ENCODE results near the gene HAGH.

DNA sequence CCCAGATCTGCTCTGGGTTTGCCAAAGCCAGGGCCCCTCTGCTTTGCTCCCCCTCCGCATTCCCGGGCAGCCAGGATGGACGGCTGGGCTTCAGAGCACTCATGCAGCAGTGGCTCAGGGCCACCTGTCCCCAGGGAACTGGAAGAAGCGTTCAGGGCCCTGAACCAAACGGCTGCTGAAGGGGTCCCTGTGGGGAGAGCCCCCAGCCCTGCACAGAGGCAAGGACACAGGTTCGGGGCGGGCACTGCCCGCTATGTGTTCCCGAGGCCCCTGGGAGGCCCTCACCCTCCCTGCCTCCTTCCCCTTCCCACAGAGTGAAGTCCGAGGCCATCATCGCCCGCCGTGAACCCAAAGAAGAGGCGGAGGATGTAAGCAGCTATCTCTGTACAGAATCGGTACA lies 65.7 kb downstream of the HAGH start:
- TF ChIP-seq, protein P1, sequence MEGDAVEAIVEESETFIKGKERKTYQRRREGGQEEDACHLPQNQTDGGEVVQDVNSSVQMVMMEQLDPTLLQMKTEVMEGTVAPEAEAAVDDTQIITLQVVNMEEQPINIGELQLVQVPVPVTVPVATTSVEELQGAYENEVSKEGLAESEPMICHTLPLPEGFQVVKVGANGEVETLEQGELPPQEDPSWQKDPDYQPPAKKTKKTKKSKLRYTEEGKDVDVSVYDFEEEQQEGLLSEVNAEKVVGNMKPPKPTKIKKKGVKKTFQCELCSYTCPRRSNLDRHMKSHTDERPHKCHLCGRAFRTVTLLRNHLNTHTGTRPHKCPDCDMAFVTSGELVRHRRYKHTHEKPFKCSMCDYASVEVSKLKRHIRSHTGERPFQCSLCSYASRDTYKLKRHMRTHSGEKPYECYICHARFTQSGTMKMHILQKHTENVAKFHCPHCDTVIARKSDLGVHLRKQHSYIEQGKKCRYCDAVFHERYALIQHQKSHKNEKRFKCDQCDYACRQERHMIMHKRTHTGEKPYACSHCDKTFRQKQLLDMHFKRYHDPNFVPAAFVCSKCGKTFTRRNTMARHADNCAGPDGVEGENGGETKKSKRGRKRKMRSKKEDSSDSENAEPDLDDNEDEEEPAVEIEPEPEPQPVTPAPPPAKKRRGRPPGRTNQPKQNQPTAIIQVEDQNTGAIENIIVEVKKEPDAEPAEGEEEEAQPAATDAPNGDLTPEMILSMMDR (tag by site-specific recombination; IDR thresholded peaks at IDR 0.05), result no peak
- TF ChIP-seq ZNF837 (tag by site-specific recombination; IDR thresholded peaks at IDR 0.05) (no peak), ZNF645 (tag by site-specific recombination; IDR thresholded peaks at IDR 0.05) (no peak), ZFP41 (tag by site-specific recombination; IDR thresholded peaks at IDR 0.05; ENCODE audit: borderline replicate concordance) (no peak), HOXA7 (CRISPR knock-in tag; IDR thresholded peaks at IDR 0.05; ENCODE audit: borderline replicate concordance) (no peak), ZNF2 (tag by site-specific recombination; IDR thresholded peaks at IDR 0.05) (no peak), ZBTB48 (tag by site-specific recombination; IDR thresholded peaks at IDR 0.05) (no peak), EGR2 (tag by site-specific recombination; IDR thresholded peaks at IDR 0.05; ENCODE audit: low read depth) (no peak), ZNF24 (tag by site-specific recombination; IDR thresholded peaks at IDR 0.05) (no peak)

All from HEK293 (cell line).